ENCODE measurements around the gene TCL1B. TPM values are rescaled to one million over a fixed set of nuclear protein-coding genes. Genes with fewer than 3 reads are reported as not detected.

Gene TCL1B
- total RNA-seq, 1 experiment from 2014 or later = not detected

DNA sequence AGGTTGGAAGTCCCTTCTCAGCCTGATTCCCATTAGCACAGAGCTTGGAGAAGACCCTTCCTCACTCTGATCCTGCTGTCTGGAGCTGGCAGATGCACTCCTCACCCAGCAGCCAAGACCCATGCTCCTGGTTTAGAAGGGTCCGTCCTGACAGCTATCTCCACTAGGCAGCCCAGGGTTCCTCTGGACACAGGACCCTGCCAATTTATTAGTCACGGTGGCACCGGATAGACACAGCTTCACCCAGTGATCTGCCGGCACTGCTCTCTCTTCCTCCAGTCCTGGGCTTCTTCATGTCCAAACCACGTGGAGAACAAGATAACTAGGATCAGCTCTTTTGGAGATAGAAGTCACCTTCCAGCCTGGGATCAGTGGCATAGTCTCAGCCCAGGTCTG, 26.2 kb upstream of the TCL1B start:
- intact Hi-C loops (cut with micrococcal nuclease; ENCODE audit: unreplicated experiment) (no loop called here), in situ Hi-C loops (cut with HindIII; ENCODE audit: low pct_unique_long_range_greater_than_20kb, low sequenced_read_pairs) (no loop called here)
- ATAC-seq (no peak), DNase-seq (ENCODE audit: low read depth, low spot score) (no peak)
- TF ChIP-seq SIN3A (IDR thresholded peaks at IDR 0.05; ENCODE audit: borderline replicate concordance, insufficient read depth, low read depth, low read length) (no peak), REST (IDR thresholded peaks at IDR 0.05; ENCODE audit: insufficient read depth in 1 of 2, low read depth in 2 of 2, low read length in 1 of 2) (no peak), CTCF (IDR thresholded peaks at IDR 0.05) (no peak), TCF7L2 (IDR thresholded peaks at IDR 0.05; ENCODE audit: low read depth, low read length) (no peak), POLR2AphosphoS5 (IDR thresholded peaks at IDR 0.05; ENCODE audit: low read depth, low read length) (no peak)
- no peaks in the 10 kb centered on the region for H3K36me3 ChIP-seq (ENCODE audit: control insufficient read depth, insufficient read depth, low read length)
- BruUV-seq (replicated peaks) = no TSS peak
- ChIA-PET CTCF (no interaction called here), POLR2A (no interaction called here)
- no peak overlapping the region for H3K27ac ChIP-seq (ENCODE audit: low read length)
- no peaks in the 10 kb centered on the region for H3K4me1 ChIP-seq (ENCODE audit: control insufficient read depth, insufficient read depth, low read length)
- H3K27me3 ChIP-seq (ENCODE audit: control insufficient read depth, insufficient read depth, low read length) = no peaks in the 10 kb centered on the region
- no peaks in the 10 kb centered on the region for H3K9me3 ChIP-seq (ENCODE audit: control insufficient read depth, insufficient read depth, low read depth, low read length)
- no peak overlapping the region for H3K4me3 ChIP-seq (ENCODE audit: low read depth in 2 of 2, low read length in 2 of 2)

GRCh38 chr14:95660651-95661515, 25.3 kb upstream of the TCL1B start:
- no peaks in the 10 kb centered on the region for H3K4me1 ChIP-seq (ENCODE audit: control insufficient read depth, insufficient read depth, low read length)
- DNase-seq (ENCODE audit: low read depth, low spot score) (no peak), ATAC-seq (no peak)
- CTCF ChIA-PET = no interaction called here
- TF ChIP-seq REST (IDR thresholded peaks at IDR 0.05; ENCODE audit: insufficient read depth in 1 of 2, low read depth in 2 of 2, low read length in 1 of 2) (no peak), TCF7L2 (IDR thresholded peaks at IDR 0.05; ENCODE audit: low read depth, low read length) (no peak), SIN3A (IDR thresholded peaks at IDR 0.05; ENCODE audit: borderline replicate concordance, insufficient read depth, low read depth, low read length) (no peak), CTCF (IDR thresholded peaks at IDR 0.05) (no peak), POLR2AphosphoS5 (IDR thresholded peaks at IDR 0.05; ENCODE audit: low read depth, low read length) (no peak)
- BruUV-seq (replicated peaks) = no TSS peak
- H3K27ac ChIP-seq (ENCODE audit: low read length) = no peak overlapping the region
- no peaks in the 10 kb centered on the region for H3K27me3 ChIP-seq (ENCODE audit: control insufficient read depth, insufficient read depth, low read length)
- H3K9me3 ChIP-seq (ENCODE audit: control insufficient read depth, insufficient read depth, low read depth, low read length) = no peaks in the 10 kb centered on the region
- POLR2A ChIA-PET = no interaction called here
- intact Hi-C loops (cut with micrococcal nuclease; ENCODE audit: unreplicated experiment) = no loop called here
- in situ Hi-C loops (cut with HindIII; ENCODE audit: low pct_unique_long_range_greater_than_20kb, low sequenced_read_pairs) = no loop called here
- no peak overlapping the region for H3K4me3 ChIP-seq (ENCODE audit: low read depth in 2 of 2, low read length in 2 of 2)
- no peaks in the 10 kb centered on the region for H3K36me3 ChIP-seq (ENCODE audit: control insufficient read depth, insufficient read depth, low read length)

Data from Panc1 (cell line).